HepG2 (cell line): ENCODE results near the gene DDAH2. TPM values are rescaled to one million over a fixed set of nuclear protein-coding genes. Genes with fewer than 3 reads are reported as not detected.

Experiments
- ATAC-seq: fragments of 200-7000 bp; cut with Tn5 transposase; 3 replicates; pipeline ENCODE4 v1.9.1; 2020; ENCODE audit warnings: mild to moderate bottlenecking, moderate library complexity
- BruUV-seq: library from RNA; stranded (reverse); fragments of 400-500 nt; replicated peaks from 2 replicates; lab custom pipeline; 2021; lab: Mats Ljungman, UMichigan
- CTCF ChIA-PET: fragments of 300-600 bp; formaldehyde crosslinking; extraction: SDS; loops from one replicate; lab custom pipeline; 2021; ENCODE audit warnings: low total read pairs, inconsistent platforms, low intra/inter-chr PET ratio; lab: Yijun Ruan, JAX
- POLR2A ChIA-PET: fragments of 350-600 bp; sonication (Branson Sonifier 250); formaldehyde crosslinking; loops from one replicate; lab custom pipeline; 2020; ENCODE audit warnings: antibody characterized with exemption, inconsistent platforms; lab: Yijun Ruan, JAX
- DNase-seq: peaks from one replicate; pipeline ENCODE4 v3.0.0-alpha.2; 2015; ENCODE audit warnings: low spot score
- FAIRE-seq: peaks from 3 replicates; lab custom pipeline; 2011; peaks lifted over from hg19 to GRCh38; lab: Jason Lieb, UNC
- H2AFZ ChIP-seq: one replicate; pipeline ENCODE4 v1.6.1; 2011; ENCODE audit warnings: low read length, inconsistent platforms
- H3K27ac ChIP-seq: fragments of 300-600 bp; 3 replicates; pipeline ENCODE4 v1.8.0; 2011; ENCODE audit warnings: mixed run types, mild to moderate bottlenecking, mixed read lengths, low read length, inconsistent platforms; ENCODE audit not compliant: insufficient read depth; ENCODE audit errors: extremely low read length
- H3K27me3 ChIP-seq, 2 experiments: fragments of 200-600 bp in 1 of 2; 2 replicates in 1 of 2; 3 replicates in 1 of 2; pipeline versions ENCODE4 v1.6.0 to v1.8.0; 2011; ENCODE audit warnings: low read length in 2 of 2, mild to moderate bottlenecking in 2 of 2, moderate library complexity in 2 of 2, inconsistent platforms in 1 of 2; ENCODE audit not compliant: insufficient read depth in 2 of 2, control insufficient read depth in 1 of 2
- H3K36me3 ChIP-seq, 2 experiments: fragments of 200-600 bp in 1 of 2; replicated peaks in 1 of 2; 2 replicates in 1 of 2; 3 replicates in 1 of 2; pipeline versions ENCODE4 v1.5.1 to v1.8.0; 2011; ENCODE audit warnings: low read length in 2 of 2, inconsistent platforms in 1 of 2; ENCODE audit not compliant: insufficient read depth in 2 of 2, control insufficient read depth in 1 of 2
- H3K4me1 ChIP-seq: 2 replicates; pipeline ENCODE4 v1.5.1; 2012; ENCODE audit warnings: low read length, inconsistent platforms; ENCODE audit not compliant: insufficient read depth
- H3K4me2 ChIP-seq: 2 replicates; pipeline ENCODE4 v1.6.0; 2011; ENCODE audit warnings: low read depth, low read length, inconsistent platforms
- H3K4me3 ChIP-seq, 3 experiments: fragments of 200-600 bp in 1 of 3; sonication (generic), shearing (Covaris generic) in 1 of 3; replicated peaks in 1 of 3; 2 replicates each; pipeline ENCODE4 v1.5.1; 2011 to 2016; ENCODE audit warnings: low read length in 3 of 3, inconsistent platforms in 2 of 3, low read depth in 2 of 3, mild to moderate bottlenecking in 2 of 3, control low read depth in 1 of 3, mixed read lengths in 1 of 3; ENCODE audit not compliant: insufficient read depth in 1 of 3
- H3K79me2 ChIP-seq: one replicate; pipeline ENCODE4 v1.6.1; 2011; ENCODE audit warnings: low read length, inconsistent platforms; ENCODE audit not compliant: insufficient read depth
- H3K9ac ChIP-seq: 2 replicates; pipeline ENCODE4 v1.6.0; 2011; ENCODE audit warnings: mild to moderate bottlenecking, low read depth, low read length, inconsistent platforms; ENCODE audit not compliant: insufficient read depth
- H3K9me3 ChIP-seq: 2 replicates; pipeline ENCODE4 v1.5.1; 2012; ENCODE audit warnings: mild to moderate bottlenecking, low read length
- H4K20me1 ChIP-seq: 2 replicates; pipeline ENCODE4 v1.6.0; 2011; ENCODE audit warnings: inconsistent platforms, mild to moderate bottlenecking, low read length, moderate library complexity; ENCODE audit not compliant: insufficient read depth
- ARID5B ChIP-seq: IDR thresholded peaks from 2 replicates; pipeline ENCODE4 v1.4.0; 2020; ENCODE audit warnings: mild to moderate bottlenecking, missing genetic modification reagents
- CBX1 ChIP-seq: IDR thresholded peaks from one replicate; pipeline ENCODE4 v1.6.1; 2016; ENCODE audit warnings: antibody characterized with exemption, low read depth
- DR1 ChIP-seq: sonication (generic); formaldehyde crosslinking; IDR thresholded peaks from 2 replicates; pipeline ENCODE4 v1.8.0; 2021; ENCODE audit warnings: mild to moderate bottlenecking, missing genetic modification reagents, inconsistent platforms
- GATAD1 ChIP-seq: IDR thresholded peaks from 2 replicates; pipeline ENCODE4 v1.6.1; 2016; ENCODE audit warnings: missing genetic modification reagents, missing compliant biosample characterization
- HDAC6 ChIP-seq: fragments of 200-600 bp; sonication (generic); IDR thresholded peaks from 2 replicates; pipeline ENCODE4 v1.7.0; 2017; ENCODE audit warnings: mild to moderate bottlenecking, antibody characterized with exemption, low read length, low read depth
- HNRNPL ChIP-seq: fragments of 200-400 bp; formaldehyde crosslinking; IDR thresholded peaks from 2 replicates; pipeline ENCODE4 v1.6.1; 2017; ENCODE audit warnings: mild to moderate bottlenecking, low read depth, low read length
- MYPOP ChIP-seq: sonication (generic); formaldehyde crosslinking; IDR thresholded peaks from 2 replicates; pipeline ENCODE4 v1.8.1; 2023; ENCODE audit warnings: mild to moderate bottlenecking, moderate library complexity, missing genetic modification reagents
- REL ChIP-seq: sonication (generic); formaldehyde crosslinking; conservative IDR thresholded peaks from 2 replicates; pipeline ENCODE4 v1.8.0; 2022; ENCODE audit warnings: mild to moderate bottlenecking, missing genetic modification reagents, moderate library complexity
- RNF2 ChIP-seq: fragments of 450-650 bp; conservative IDR thresholded peaks from 2 replicates; pipeline ENCODE4 v1.6.1; 2016; ENCODE audit warnings: low read depth
- SAFB2 ChIP-seq: sonication (generic); formaldehyde crosslinking; IDR thresholded peaks from 2 replicates; pipeline ENCODE4 v1.5.1; 2020; ENCODE audit warnings: missing genetic modification reagents, low read depth, mild to moderate bottlenecking, borderline replicate concordance
- SALL1 ChIP-seq: sonication (generic); formaldehyde crosslinking; IDR thresholded peaks from 2 replicates; pipeline ENCODE4 v1.8.0; 2022; ENCODE audit warnings: mild to moderate bottlenecking, missing genetic modification reagents
- SIX4 ChIP-seq: sonication (generic); formaldehyde crosslinking; IDR thresholded peaks from 2 replicates; pipeline ENCODE4 v1.4.0; 2020; ENCODE audit warnings: missing genetic modification reagents
- SRSF1 ChIP-seq: fragments of 200-400 bp; formaldehyde crosslinking; optimal IDR thresholded peaks from 2 replicates; pipeline ENCODE3; 2017; ENCODE audit warnings: mild to moderate bottlenecking, low read depth, low read length, moderate library complexity
- ZBTB3 ChIP-seq: sonication (generic); formaldehyde crosslinking; IDR thresholded peaks from 2 replicates; pipeline ENCODE4 v1.4.0; 2020; ENCODE audit warnings: low read depth, mild to moderate bottlenecking, moderate library complexity, missing genetic modification reagents, borderline replicate concordance
- ZBTB44 ChIP-seq: sonication (generic); formaldehyde crosslinking; IDR thresholded peaks from 2 replicates; pipeline ENCODE4 v1.4.0; 2020; ENCODE audit warnings: missing genetic modification reagents
- ZNF235 ChIP-seq: sonication (generic); formaldehyde crosslinking; IDR thresholded peaks from 2 replicates; pipeline ENCODE4 v1.8.1; 2023; ENCODE audit warnings: mild to moderate bottlenecking, missing genetic modification reagents, borderline replicate concordance
- ZSCAN25 ChIP-seq: sonication (generic); formaldehyde crosslinking; IDR thresholded peaks from 2 replicates; pipeline ENCODE4 v1.8.0; 2022; ENCODE audit warnings: mild to moderate bottlenecking, missing genetic modification reagents
- WGBS: methylation state at CpG from one replicate; pipeline ENCODE4 v1.1.6; 2017; ENCODE audit warnings: low lambda C conversion rate; 5-methylcytosine and 5-hydroxymethylcytosine counted together
- in situ Hi-C: cut with HindIII; loops from 2 replicates; pipeline ENCODE4 v1.10.0; 2017; ENCODE audit warnings: low pct_unique_long_range_greater_than_20kb; ENCODE audit not compliant: extremely low pct_ligation_motif_present
- intact Hi-C: fragments of 100-400 bp; cut with micrococcal nuclease; formaldehyde crosslinking; loops from one replicate; pipeline ENCODE4 v1.10.0; 2022; ENCODE audit not compliant: unreplicated experiment
- polyA plus RNA-seq, 8 experiments: library from polyadenylated mRNA; depleted of rRNA in 3 of 8; stranded (reverse) in 7 of 8; unstranded in 1 of 8; fragments of >200 nt; fragmentation: Illumina TruSeq in 4 of 8; extraction: Trizol in 4 of 8; gene quantifications; 2 replicates each; pipeline versions ENCODE4 v1.2.1 to v1.2.3, GENCODE V29; 2011 to 2016; ENCODE audit warnings: low read depth in 4 of 8, missing spikeins in 1 of 8, mixed read lengths in 1 of 8; ENCODE audit not compliant: insufficient read depth in 1 of 8
- total RNA-seq, 5 experiments: library from RNA; depleted of rRNA; stranded (reverse); fragments of >200 nt; fragmentation: Illumina TruSeq; extraction: Trizol; gene quantifications; 2 replicates each; pipeline ENCODE4 v1.2.3, GENCODE V29; 2016; ENCODE audit warnings: low read depth in 1 of 5

Gene DDAH2
- total and polyA plus RNA-seq, 2 of the 13 experiments (the other 11 are each of a cell fraction or from before 2014, with no cell fraction given), result 16.4 to 21.1 TPM

- TF ChIP-seq ZBTB44, result no peak
- TF ChIP-seq SIX4, result no peak
Measured at GRCh38 chr6:31758281-31758680, 29.2 kb upstream of the DDAH2 start (continued).

GRCh38 chr6:31752739-31753319 lies 23.7 kb upstream of the DDAH2 start:
- DNase-seq (no peak), ATAC-seq (peak; percentile 33; the same call in 1 of the 3 replicates), FAIRE-seq (peak; percentile 32)
- in situ Hi-C loops, result no loop called here
- H3K79me2 ChIP-seq, result no peaks in the 10 kb centered on the region
- ChIA-PET POLR2A (interaction anchor here (0.8 to 11.5 kb wide), 4 partner anchors 14 to 75 kb away, joined by 3 to 96 read pairs (median 8); partner anchors contain the start of genes CLIC1, HSPA1B, MSH5 and VWA7), CTCF (no interaction called here)
- no peak for TF ChIP-seq ZSCAN25
- TF ChIP-seq HNRNPL, result no peak
- no peak for TF ChIP-seq SAFB2
- TF ChIP-seq SALL1 (CRISPR knock-in tag), result no peak
- no peak for TF ChIP-seq GATAD1 (CRISPR knock-in tag)
- TF ChIP-seq REL (CRISPR knock-in tag), result no peak
- TF ChIP-seq SRSF1, result no peak
- TF ChIP-seq ZBTB3, result no peak
- TF ChIP-seq ARID5B (CRISPR knock-in tag), result no peak
- TF ChIP-seq ZNF235, result no peak
- no peak for TF ChIP-seq DR1 (CRISPR knock-in tag)
- no peak for TF ChIP-seq MYPOP
- TF ChIP-seq CBX1, result no peak
- TF ChIP-seq RNF2, result no peak
- no peak for TF ChIP-seq HDAC6
- peaks cover 11% of the 10 kb centered on the region for H3K4me1 ChIP-seq
- H2AFZ ChIP-seq, result no peak overlapping the region
- no peaks in the 10 kb centered on the region for H3K36me3 ChIP-seq
- 75% methylated on average over 8 of the region's 8 CpGs for WGBS
- H3K27me3 ChIP-seq, result no peaks in the 10 kb centered on the region
- H3K9ac ChIP-seq, result no peak overlapping the region
- intact Hi-C loops, result no loop called here
- H3K9me3 ChIP-seq, result no peaks in the 10 kb centered on the region
- no peak overlapping the region for H3K4me3 ChIP-seq
- H4K20me1 ChIP-seq, result no peaks in the 10 kb centered on the region
- H3K27ac ChIP-seq, result no peak overlapping the region
- no peak overlapping the region for H3K4me2 ChIP-seq
- TSS peak; percentile 26 for BruUV-seq
